Liver (tissue), 3 donors: ENCODE measurements around the gene SCNN1B.

Experiments used
- EGR1 ChIP-seq, 2 donors: IDR thresholded peaks; 2 replicates each; pipeline ENCODE4 v1.6.1; 2016 to 2018; ENCODE audit warnings: antibody characterized with exemption in 2 of 2, low read depth in 2 of 2
- MAX ChIP-seq: IDR thresholded peaks from 2 replicates; pipeline ENCODE4 v1.6.1; 2016; ENCODE audit warnings: antibody characterized with exemption
- TF ChIP-seq, protein P1 (sequence below): fragments of 150-350 bp; IDR thresholded peaks from 2 replicates; pipeline ENCODE4 v1.5.1; 2017; ENCODE audit warnings: improper control_type of control experiment, low read depth, low read length; ENCODE audit not compliant: missing input control
- TF ChIP-seq, protein P2 (sequence below): IDR thresholded peaks from 2 replicates; pipeline ENCODE4 v1.6.1; 2016; ENCODE audit warnings: antibody characterized with exemption, mild to moderate bottlenecking
- donor health status: healthy.
- donor health status: healthy.

GRCh38 chr16:23327836-23328235 is 25.7 kb downstream of the SCNN1B start:
- no peak for TF ChIP-seq MAX
- TF ChIP-seq, protein P1, sequence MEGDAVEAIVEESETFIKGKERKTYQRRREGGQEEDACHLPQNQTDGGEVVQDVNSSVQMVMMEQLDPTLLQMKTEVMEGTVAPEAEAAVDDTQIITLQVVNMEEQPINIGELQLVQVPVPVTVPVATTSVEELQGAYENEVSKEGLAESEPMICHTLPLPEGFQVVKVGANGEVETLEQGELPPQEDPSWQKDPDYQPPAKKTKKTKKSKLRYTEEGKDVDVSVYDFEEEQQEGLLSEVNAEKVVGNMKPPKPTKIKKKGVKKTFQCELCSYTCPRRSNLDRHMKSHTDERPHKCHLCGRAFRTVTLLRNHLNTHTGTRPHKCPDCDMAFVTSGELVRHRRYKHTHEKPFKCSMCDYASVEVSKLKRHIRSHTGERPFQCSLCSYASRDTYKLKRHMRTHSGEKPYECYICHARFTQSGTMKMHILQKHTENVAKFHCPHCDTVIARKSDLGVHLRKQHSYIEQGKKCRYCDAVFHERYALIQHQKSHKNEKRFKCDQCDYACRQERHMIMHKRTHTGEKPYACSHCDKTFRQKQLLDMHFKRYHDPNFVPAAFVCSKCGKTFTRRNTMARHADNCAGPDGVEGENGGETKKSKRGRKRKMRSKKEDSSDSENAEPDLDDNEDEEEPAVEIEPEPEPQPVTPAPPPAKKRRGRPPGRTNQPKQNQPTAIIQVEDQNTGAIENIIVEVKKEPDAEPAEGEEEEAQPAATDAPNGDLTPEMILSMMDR: no peak
- TF ChIP-seq, protein P2, sequence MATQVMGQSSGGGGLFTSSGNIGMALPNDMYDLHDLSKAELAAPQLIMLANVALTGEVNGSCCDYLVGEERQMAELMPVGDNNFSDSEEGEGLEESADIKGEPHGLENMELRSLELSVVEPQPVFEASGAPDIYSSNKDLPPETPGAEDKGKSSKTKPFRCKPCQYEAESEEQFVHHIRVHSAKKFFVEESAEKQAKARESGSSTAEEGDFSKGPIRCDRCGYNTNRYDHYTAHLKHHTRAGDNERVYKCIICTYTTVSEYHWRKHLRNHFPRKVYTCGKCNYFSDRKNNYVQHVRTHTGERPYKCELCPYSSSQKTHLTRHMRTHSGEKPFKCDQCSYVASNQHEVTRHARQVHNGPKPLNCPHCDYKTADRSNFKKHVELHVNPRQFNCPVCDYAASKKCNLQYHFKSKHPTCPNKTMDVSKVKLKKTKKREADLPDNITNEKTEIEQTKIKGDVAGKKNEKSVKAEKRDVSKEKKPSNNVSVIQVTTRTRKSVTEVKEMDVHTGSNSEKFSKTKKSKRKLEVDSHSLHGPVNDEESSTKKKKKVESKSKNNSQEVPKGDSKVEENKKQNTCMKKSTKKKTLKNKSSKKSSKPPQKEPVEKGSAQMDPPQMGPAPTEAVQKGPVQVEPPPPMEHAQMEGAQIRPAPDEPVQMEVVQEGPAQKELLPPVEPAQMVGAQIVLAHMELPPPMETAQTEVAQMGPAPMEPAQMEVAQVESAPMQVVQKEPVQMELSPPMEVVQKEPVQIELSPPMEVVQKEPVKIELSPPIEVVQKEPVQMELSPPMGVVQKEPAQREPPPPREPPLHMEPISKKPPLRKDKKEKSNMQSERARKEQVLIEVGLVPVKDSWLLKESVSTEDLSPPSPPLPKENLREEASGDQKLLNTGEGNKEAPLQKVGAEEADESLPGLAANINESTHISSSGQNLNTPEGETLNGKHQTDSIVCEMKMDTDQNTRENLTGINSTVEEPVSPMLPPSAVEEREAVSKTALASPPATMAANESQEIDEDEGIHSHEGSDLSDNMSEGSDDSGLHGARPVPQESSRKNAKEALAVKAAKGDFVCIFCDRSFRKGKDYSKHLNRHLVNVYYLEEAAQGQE: no peak
- no peak for TF ChIP-seq EGR1 (IDR thresholded peaks at IDR 0.05; ENCODE audit: low read depth in 2 of 2)
